CD1c-positive myeloid dendritic cell (primary cell): ENCODE data around the gene ANKRD13A.

ENCODE experiments used
- DNase-seq: peaks from one replicate; pipeline ENCODE4 v3.0.0-alpha.2; 2016; ENCODE audit errors: extremely low spot score

Gene ANKRD13A

GRCh38 chr12:110079477-110080400, 80.5 kb downstream of the ANKRD13A start:
- peak; percentile 92 for DNase-seq

DNA sequence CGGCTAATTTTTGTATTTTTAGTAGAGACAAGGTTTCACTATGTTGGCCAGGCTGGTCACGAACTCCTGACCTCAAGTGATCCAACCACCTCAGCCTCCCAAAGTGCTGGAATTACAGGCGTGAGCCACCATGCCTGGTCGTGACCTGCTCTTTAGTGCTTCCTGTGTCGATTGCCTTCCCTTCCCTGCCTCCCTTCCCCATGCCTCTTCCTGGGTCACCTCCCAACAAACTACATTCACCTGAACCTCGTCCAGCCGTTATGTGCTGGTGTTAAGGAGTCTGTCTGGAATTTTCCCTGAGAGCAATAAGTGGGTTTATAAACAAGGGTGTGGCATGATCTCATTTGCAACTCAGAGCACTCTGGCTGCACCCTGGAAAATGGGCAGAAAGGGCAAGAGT, 81.2 kb downstream of the ANKRD13A start:
- no peak for DNase-seq

DNA sequence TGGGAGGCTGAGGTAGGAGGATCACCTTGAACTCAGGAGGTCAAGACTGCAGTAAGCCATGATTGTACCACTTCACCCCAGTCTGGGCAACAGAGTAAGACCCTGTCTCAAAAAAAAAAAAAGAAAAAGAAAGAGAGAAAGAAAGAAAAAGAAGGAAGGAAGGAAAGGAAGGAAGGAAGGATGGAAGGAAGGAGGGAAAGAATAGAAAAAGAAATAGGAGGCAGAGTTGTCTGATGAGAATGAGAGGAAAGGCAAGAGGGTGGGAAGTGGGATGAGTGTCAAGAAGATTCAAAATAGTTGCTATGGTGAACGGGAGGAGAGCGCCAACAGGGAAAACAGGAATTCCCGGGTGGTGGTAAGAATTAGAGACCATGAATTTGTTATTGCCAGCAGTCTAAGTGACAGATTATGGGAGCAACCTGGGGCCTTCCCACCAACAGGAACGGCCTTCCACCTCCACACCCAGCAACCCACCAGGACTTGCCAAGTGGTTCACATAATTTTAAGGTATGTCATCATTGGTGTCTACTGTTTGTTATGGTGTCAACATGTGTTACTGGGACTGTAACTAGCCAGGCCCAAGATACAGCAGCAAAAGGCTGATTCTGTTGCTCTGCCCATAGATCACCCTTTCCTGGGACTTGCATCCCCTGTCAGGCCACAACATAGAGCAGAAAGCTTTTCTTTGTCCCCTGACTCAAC, 85.2 kb downstream of the ANKRD13A start:
- no peak for DNase-seq

DNA sequence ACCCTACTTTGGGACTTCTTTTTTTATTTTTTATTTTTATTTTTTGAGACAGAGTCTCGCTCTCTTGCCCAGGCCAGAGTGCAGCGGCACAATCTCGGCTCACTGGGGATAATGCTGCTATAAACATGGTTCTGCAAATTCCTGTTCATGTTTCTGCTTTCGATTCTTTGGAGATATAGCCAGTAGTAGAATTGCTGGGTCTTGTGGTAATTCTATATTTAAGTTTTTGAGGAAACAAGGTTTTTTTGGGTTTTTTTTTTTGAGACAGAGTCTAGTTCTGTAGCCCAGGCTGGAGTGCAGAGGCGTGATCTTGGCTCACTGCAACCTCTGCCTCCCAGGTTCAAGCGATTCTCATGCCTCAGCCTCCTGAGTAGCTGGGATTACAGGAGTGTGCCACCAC, 89.0 kb downstream of the ANKRD13A start:
- DNase-seq = peak; percentile 86

DNA sequence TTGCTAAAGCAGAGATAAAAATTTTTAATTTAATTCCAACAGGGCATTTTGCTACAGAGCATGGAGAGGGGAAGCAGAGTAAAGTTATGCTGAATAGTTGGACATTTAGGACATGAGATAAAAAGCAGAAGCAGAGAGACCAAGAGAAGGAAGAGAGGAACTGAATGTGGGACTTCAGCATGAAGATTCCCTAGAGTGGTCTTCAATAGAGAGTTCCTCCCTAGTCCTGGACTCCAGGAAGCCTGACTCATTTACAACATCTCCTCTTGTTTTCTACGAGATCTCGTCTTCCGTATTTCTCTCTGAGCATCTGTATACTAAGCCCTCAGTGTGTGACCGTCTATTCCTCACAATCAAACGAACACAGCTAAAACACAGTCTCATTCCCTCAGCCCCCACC, 89.7 kb downstream of the ANKRD13A start:
- peak; percentile 80 for DNase-seq
